Breast epithelium (tissue), 4 donors: Measurements from ENCODE around the gene ARV1. TPM values are rescaled to one million over a fixed set of nuclear protein-coding genes. Genes with fewer than 3 reads are reported as not detected.

Experiments
- DNase-seq, 2 donors: peaks; one replicate each; pipeline ENCODE4 v3.0.0-alpha.2; 2019; ENCODE audit warnings: low spot score in 2 of 2
- H3K27ac ChIP-seq, 2 donors: fragments of 200-600 bp; sonication (generic) in 1 of 2; one replicate each; pipeline ENCODE4 v1.5.1; 2016 to 2019; ENCODE audit warnings: mild to moderate bottlenecking in 1 of 2
- H3K27me3 ChIP-seq, 2 donors: fragments of 200-600 bp; sonication (generic) in 1 of 2; one replicate each; pipeline versions ENCODE4 v1.5.1 to v1.6.0; 2017 to 2019; ENCODE audit warnings: control low read depth in 1 of 2, mild to moderate bottlenecking in 1 of 2
- H3K36me3 ChIP-seq: fragments of 200-600 bp; one replicate; pipeline ENCODE4 v1.5.1; 2019
- H3K4me1 ChIP-seq, 2 donors: fragments of 200-600 bp; sonication (generic); one replicate each; pipeline ENCODE4 v1.5.1; 2016 to 2019; ENCODE audit warnings: control low read depth in 1 of 2
- H3K4me3 ChIP-seq, 3 donors: fragments of 200-600 bp; sonication (generic); 1 replicate in 2 of 3; 2 replicates in 1 of 3; pipeline ENCODE4 v1.5.1; 2016 to 2019; ENCODE audit warnings: mild to moderate bottlenecking in 3 of 3, moderate library complexity in 2 of 3
- H3K9me3 ChIP-seq, 2 donors: fragments of 200-600 bp; sonication (generic) in 1 of 2; one replicate each; pipeline ENCODE4 v1.5.1; 2016 to 2019; ENCODE audit warnings: control low read depth in 1 of 2
- CTCF ChIP-seq, 3 donors: fragments of 450-650 bp; IDR thresholded peaks; one replicate each; pipeline ENCODE4 v1.5.1; 2016 to 2017; ENCODE audit warnings: antibody characterized with exemption in 3 of 3, mild to moderate bottlenecking in 3 of 3, moderate library complexity in 3 of 3
- POLR2A ChIP-seq: fragments of 450-650 bp; IDR thresholded peaks from one replicate; pipeline ENCODE4 v1.6.1; 2016; ENCODE audit warnings: antibody characterized with exemption, mild to moderate bottlenecking, moderate library complexity
- POLR2AphosphoS5 ChIP-seq, 3 donors: sonication (generic); formaldehyde crosslinking; IDR thresholded peaks; one replicate each; pipeline ENCODE4 v1.6.1; 2017; ENCODE audit warnings: antibody characterized with exemption in 3 of 3
- intact Hi-C: fragments of 100-400 bp; cut with DNase I; formaldehyde crosslinking; loops from one replicate; pipeline ENCODE4 v1.15.1; 2023; ENCODE audit warnings: low total_unique reads
- total RNA-seq, 3 donors: library from RNA; depleted of rRNA; stranded (reverse); fragments of >200 nt; gene quantifications; one replicate each; pipeline ENCODE4 v1.1.0, GENCODE V29; 2016

The ARV1 gene
- total RNA-seq, 3 donors from 2014 or later = 20.8 to 23.0 (median 21.0) TPM

- intact Hi-C loops = no loop called here
- H3K4me3 ChIP-seq = no peak overlapping the region
- TF ChIP-seq CTCF (IDR thresholded peaks at IDR 0.05) (no peak), POLR2AphosphoS5 (IDR thresholded peaks at IDR 0.05) (no peak), POLR2A (no peak)
- no peaks in the 10 kb centered on the region for H3K9me3 ChIP-seq
- H3K36me3 ChIP-seq = no peaks in the 10 kb centered on the region
- DNase-seq = no peak
- H3K27me3 ChIP-seq = no peaks in the 10 kb centered on the region
- no peaks in the 10 kb centered on the region for H3K4me1 ChIP-seq
- H3K27ac ChIP-seq = no peak overlapping the region
Measured at GRCh38 chr1:230986976-230987375, 8.1 kb downstream of the ARV1 start.

- no peaks in the 10 kb centered on the region for H3K4me1 ChIP-seq
- H3K27ac ChIP-seq = no peak overlapping the region
- H3K4me3 ChIP-seq = no peak overlapping the region
- DNase-seq = no peak
- no peaks in the 10 kb centered on the region for H3K27me3 ChIP-seq
- no peak for TF ChIP-seq POLR2AphosphoS5 (IDR thresholded peaks at IDR 0.05)
- no peak for TF ChIP-seq CTCF (IDR thresholded peaks at IDR 0.05)
- no peak for TF ChIP-seq POLR2A
- H3K36me3 ChIP-seq = no peaks in the 10 kb centered on the region
- H3K9me3 ChIP-seq = no peaks in the 10 kb centered on the region
- intact Hi-C loops = no loop called here
Measured at GRCh38 chr1:230987448-230987847, 8.6 kb downstream of the ARV1 start.

- no peaks in the 10 kb centered on the region for H3K4me1 ChIP-seq
- intact Hi-C loops = no loop called here
- no peaks in the 10 kb centered on the region for H3K36me3 ChIP-seq
- DNase-seq = no peak
- H3K27ac ChIP-seq = no peak overlapping the region
- no peak overlapping the region for H3K4me3 ChIP-seq
- no peak for TF ChIP-seq POLR2AphosphoS5 (IDR thresholded peaks at IDR 0.05)
- no peak for TF ChIP-seq CTCF (IDR thresholded peaks at IDR 0.05)
- no peak for TF ChIP-seq POLR2A
- no peaks in the 10 kb centered on the region for H3K9me3 ChIP-seq
- no peaks in the 10 kb centered on the region for H3K27me3 ChIP-seq
Measured at GRCh38 chr1:230992100-230992774, 13.3 kb downstream of the ARV1 start.

- no peak for DNase-seq
- Histone ChIP-seq H3K27me3 (no peaks in the 10 kb centered on the region), H3K9me3 (no peaks in the 10 kb centered on the region), H3K27ac (no peak overlapping the region), H3K4me3 (no peak overlapping the region), H3K4me1 (no peaks in the 10 kb centered on the region), H3K36me3 (peaks cover 10% of the 10 kb centered on the region)
- TF ChIP-seq CTCF (IDR thresholded peaks at IDR 0.05) = no peak
- no peak for TF ChIP-seq POLR2A
- no peak for TF ChIP-seq POLR2AphosphoS5 (IDR thresholded peaks at IDR 0.05)
- intact Hi-C loops = no loop called here
Measured at GRCh38 chr1:230994860-230995259, 16.0 kb downstream of the ARV1 start.

GRCh38 chr1:231000201-231000600, 21.3 kb downstream of the ARV1 start:
- Histone ChIP-seq H3K36me3 (peaks cover 12% of the 10 kb centered on the region), H3K4me1 (no peaks in the 10 kb centered on the region), H3K27me3 (no peaks in the 10 kb centered on the region), H3K27ac (no peak overlapping the region), H3K9me3 (peaks cover 0 to 25% of the 10 kb centered on the region in 2 donors), H3K4me3 (no peak overlapping the region)
- TF ChIP-seq POLR2AphosphoS5 (IDR thresholded peaks at IDR 0.05) = no peak
- no peak for TF ChIP-seq POLR2A
- TF ChIP-seq CTCF (IDR thresholded peaks at IDR 0.05) = no peak
- no peak for DNase-seq
- intact Hi-C loops = no loop called here
